GM06990 (cell line): Measurements from ENCODE around the gene NPAS2.

ENCODE experiments used
- DNase-seq: peaks from one replicate; pipeline ENCODE4 v3.0.0-alpha.2; 2011; ENCODE audit not compliant: insufficient read length; ENCODE audit errors: extremely low read depth
- H3K27me3 ChIP-seq: replicated peaks from 2 replicates; pipeline ENCODE4 v1.6.0; 2011; ENCODE audit warnings: low read length; ENCODE audit not compliant: control insufficient read depth, insufficient read depth
- H3K36me3 ChIP-seq: 2 replicates; pipeline ENCODE4 v1.5.1; 2011; ENCODE audit warnings: low read length; ENCODE audit not compliant: control insufficient read depth, insufficient read depth
- H3K4me3 ChIP-seq: replicated peaks from 2 replicates; pipeline ENCODE4 v1.5.1; 2011; ENCODE audit warnings: low read depth, mild to moderate bottlenecking, control low read depth, low read length
- CTCF ChIP-seq: IDR thresholded peaks from 2 replicates; pipeline ENCODE4 v1.5.1; 2011; ENCODE audit warnings: low read length, control low read depth, mild to moderate bottlenecking, inconsistent platforms; ENCODE audit not compliant: insufficient read depth, poor library complexity, severe bottlenecking

The NPAS2 gene

GRCh38 chr2:100819370-100820272 lies at the start of gene NPAS2:
TSS of gene NPAS2 (plus strand) at chr2:100820139. CDS start at chr2:100904755, 84,616 bp downstream.
- H3K36me3 ChIP-seq, result no peaks in the 10 kb centered on the region
- no peak for DNase-seq
- TF ChIP-seq CTCF, result no peak
- H3K27me3 ChIP-seq, result no peaks in the 10 kb centered on the region; the same call in 1 of the 2 replicates
- no peak within 1 kb of the TSS for H3K4me3 ChIP-seq

- Histone ChIP-seq H3K36me3 (no peaks in the 10 kb centered on the region), H3K4me3 (no peak overlapping the region), H3K27me3 (peaks cover 1% of the 10 kb centered on the region; the same call in 1 of the 2 replicates)
- no peak for DNase-seq
- TF ChIP-seq CTCF, result no peak
These were observed 48.8 kb upstream of the NPAS2 start for GRCh38 chr2:100771125-100771524.

- DNase-seq, result no peak
- H3K36me3 ChIP-seq, result no peaks in the 10 kb centered on the region
- no peak overlapping the region for H3K4me3 ChIP-seq
- TF ChIP-seq CTCF, result no peak
- no peaks in the 10 kb centered on the region; the same call in 1 of the 2 replicates for H3K27me3 ChIP-seq
These were observed 46.4 kb upstream of the NPAS2 start for GRCh38 chr2:100773538-100773937.

GRCh38 chr2:100776445-100776844 lies 43.5 kb upstream of the NPAS2 start:
- Histone ChIP-seq H3K36me3 (no peaks in the 10 kb centered on the region), H3K27me3 (no peaks in the 10 kb centered on the region; the same call in 1 of the 2 replicates), H3K4me3 (no peak overlapping the region)
- TF ChIP-seq CTCF, result no peak
- DNase-seq, result no peak

- H3K36me3 ChIP-seq, result no peaks in the 10 kb centered on the region
- TF ChIP-seq CTCF, result no peak
- no peak for DNase-seq
- no peaks in the 10 kb centered on the region; the same call in 1 of the 2 replicates for H3K27me3 ChIP-seq
- no peak overlapping the region for H3K4me3 ChIP-seq
These were observed 41.1 kb upstream of the NPAS2 start for GRCh38 chr2:100778637-100779450.
